CD4-positive, alpha-beta T cell treated with Interleukin-1 beta for 1 hour (primary cell): Measurements from ENCODE around the gene EXOSC1.
"Not testable (repeated sequence)": the region's sequence is repeated elsewhere in the genome, so short reads cannot be mapped to it uniquely, and the experiment has no call there.

Experiments used
- DNase-seq, 2 donors: peaks; one replicate each; pipeline ENCODE4 v3.0.0-alpha.2; 2020 to 2022

Gene EXOSC1

DNA sequence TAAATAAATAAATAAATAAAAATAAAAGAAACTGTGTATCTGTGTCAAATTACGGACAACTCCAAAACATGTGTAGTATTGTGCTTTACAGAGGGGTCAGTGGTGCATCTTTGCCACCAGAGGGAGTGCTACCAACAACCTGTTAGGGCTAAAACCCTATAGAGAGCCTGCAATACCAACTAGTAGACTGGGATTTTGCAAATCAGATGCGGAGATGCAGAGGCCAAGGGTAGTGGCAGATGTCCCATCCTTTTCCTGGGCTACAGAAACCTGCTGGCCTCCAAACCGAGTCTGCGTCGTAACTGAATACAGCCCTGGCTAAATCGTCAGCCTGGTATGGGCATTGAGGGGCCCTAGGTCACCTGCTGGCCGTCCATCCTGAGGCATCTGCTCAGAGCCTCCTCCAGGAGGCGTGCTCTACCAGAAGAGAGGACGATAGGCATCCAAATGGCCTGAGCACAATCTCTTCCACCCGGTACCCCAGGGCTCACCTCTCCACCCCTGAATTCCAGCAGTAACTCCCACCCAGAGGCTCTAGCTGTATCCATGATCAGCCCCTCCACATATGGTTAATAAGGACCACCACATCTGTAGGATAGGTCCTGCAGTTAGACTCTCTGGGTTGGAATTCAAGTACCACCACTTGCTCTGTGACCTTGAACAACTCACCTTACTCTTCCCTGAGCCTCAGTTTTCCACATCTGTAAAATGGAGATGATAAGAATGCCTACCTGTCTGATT, 38.4 kb downstream of the EXOSC1 start:
- peak; percentile 73 to 82 for DNase-seq

DNA sequence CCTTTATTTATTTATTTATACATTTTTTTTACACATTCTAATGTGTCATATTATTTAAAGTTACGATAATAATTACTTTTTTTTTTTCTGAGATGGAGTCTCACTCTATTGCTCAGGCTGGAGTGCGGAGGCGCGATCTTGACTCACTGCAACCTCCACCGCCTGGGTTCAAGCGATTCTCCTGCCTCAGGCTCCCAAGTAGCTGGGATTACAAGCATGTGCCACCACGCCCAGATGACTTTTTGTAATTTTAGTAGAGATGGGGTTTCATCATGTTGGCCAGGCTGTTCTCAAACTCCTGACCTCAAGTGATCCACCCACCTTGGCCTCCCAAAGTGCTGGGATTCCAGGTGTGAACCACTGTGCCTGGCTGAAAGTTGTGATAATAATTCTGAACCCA, 39.3 kb downstream of the EXOSC1 start:
- DNase-seq: not testable (repeated sequence)

DNA sequence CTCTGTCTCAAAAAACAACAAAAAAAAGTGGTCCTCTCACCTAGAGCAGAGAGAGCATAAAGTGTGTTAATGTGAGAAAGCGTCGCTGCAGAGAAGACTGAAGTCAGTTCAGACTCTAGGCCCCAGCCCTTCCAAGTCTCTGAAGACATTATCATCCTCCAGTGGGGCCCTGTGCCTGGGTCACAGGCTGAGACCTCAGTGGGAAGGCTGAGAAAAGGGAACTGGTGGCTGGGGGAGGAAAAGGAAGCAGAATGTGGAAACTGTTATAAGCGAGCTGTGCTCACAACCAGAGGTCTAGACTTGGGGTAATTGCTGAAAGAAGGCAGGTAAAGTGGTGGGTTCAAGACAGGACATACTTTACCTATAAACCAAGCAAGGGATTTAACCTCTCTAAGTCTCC, 39.7 kb downstream of the EXOSC1 start:
- DNase-seq: peak in 1 of 2 donors; percentile 54

DNA sequence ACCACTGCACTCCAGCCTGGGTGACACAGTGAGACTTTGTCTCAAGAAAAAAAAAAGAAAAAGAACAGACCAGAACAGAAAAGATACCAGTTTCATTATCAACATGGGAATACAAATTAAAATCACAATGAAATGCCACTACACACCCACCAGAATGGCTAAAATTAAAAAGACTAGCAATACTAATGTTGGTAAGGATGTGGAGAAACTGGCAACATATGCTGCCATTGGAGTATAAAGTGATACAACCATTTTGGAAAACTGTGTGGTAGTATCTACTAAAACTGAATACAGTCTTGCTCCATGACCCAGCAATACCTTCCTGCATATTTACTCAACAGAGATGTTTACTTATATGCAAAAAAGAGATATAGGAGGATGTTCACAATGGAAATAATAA, 41.8 kb downstream of the EXOSC1 start:
- DNase-seq: no peak

DNA sequence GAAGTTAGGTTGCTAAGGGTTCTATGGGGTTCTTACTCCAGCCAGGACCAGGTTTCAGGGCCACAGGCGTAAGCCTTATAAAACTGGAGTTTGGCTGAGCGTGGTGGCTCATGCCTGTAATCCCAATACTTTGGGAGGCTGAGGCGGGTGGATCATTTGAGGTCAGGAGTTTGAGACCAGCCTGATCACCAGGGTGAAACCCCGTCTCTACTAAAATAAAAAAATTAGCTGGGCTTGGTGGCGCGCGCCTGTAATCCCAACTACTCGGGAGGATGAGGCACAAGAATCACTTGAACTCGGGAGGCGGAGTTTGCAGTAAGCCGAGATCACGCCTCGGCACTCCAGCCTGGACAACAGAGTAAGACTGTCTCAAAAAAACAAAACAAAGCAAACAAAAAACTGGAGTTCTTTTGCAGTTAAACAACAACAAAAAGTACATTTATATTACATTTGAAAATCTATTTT, 44.3 kb downstream of the EXOSC1 start:
- DNase-seq: no peak

DNA sequence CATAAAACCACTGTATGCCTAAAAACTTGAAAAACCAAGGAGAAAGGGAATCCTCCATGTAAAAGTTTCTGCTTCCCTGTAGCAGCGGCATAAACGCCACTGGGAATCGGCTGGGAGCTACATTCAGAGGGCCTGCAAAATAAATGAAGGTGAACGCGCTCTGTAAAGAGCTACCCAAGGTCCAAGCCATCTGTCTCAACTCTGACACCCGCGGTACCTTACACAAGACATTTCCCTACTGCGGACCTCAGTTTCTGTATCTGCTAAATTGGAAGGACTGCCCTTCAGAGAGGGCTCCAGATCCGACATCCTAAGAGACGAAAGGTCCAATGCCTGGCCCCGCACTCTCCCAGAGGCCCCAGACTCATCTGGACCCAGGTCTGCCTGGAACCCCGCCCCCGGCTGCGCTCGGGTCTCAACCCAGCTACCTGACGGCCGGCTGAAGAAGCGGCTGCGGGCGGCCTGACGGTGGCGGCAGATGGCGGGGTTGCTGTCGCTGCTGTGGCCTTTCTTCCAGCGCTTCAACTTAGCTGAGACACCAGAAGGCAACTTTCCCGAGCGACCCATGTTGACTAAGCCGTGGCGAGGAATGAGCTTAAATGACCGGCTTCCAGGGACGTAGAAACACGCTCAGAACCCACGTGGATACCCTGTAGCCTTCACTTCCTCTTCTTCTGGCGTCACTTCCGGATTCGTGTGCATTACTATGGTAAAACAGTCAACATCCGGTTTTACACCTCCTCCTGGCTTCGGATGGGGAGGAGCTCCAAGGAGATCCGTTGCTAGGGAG, 44.9 kb downstream of the EXOSC1 start, which contains the start of gene RRP12:
Gene RRP12, minus strand, starts transcription at position 676 of the 790 bp plus-strand sequence. Its CDS starts 109 bp downstream, at position 567.
- DNase-seq: peak; percentile 95 to 96

DNA sequence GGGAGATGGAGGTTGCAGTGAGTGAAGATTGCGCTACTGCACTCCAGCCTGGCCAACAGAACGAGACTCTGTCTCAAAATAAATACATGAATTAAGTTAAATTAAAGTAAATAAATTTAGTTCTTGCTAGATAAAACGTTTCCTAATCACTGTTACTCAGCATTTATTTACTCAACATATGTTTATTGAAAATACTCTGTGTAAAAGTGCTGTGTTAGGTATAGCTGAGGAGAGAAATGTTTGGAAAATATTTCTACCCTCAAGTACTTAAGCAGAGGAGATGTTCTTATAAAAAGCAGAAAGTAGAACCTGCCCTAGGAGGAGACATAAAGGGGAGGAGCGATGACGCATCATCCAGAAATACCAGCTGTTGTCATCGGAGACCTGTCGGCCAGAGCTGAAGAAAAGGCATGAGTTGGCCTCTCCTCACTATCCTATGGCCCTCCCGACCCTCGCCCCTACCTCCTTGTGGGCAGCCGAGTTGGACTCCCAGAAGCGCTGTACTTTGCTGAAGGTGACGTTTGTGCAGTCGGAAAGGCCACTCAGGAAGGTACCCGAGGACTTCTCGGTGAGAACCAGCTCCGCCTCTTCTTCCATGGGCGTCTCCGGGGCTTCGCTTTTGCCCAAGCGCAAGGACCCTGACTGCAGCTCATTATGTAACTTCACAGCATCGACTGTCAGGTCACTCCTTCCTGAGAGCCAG, 45.8 kb downstream of the EXOSC1 start:
- peak; percentile 42 to 46 for DNase-seq

DNA sequence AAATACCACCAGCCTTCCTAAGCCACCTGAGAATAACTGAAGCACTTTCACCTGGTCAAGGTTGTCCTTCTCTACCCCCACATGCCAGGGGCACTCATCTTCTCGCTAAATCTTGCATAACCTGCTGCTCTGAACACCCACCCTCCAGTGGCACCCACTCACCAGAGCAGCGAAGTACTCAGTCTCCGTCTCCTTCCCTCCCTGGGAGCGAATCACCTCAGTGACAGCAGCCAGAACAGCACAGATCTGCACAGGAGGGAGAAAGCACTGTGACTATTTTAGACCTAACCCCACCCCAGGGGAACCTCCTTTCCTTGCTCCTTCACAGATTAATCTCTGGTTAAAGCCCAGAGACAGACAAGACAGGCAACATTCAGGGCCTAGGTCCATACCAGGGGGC, 49.8 kb downstream of the EXOSC1 start:
- DNase-seq: no peak

DNA sequence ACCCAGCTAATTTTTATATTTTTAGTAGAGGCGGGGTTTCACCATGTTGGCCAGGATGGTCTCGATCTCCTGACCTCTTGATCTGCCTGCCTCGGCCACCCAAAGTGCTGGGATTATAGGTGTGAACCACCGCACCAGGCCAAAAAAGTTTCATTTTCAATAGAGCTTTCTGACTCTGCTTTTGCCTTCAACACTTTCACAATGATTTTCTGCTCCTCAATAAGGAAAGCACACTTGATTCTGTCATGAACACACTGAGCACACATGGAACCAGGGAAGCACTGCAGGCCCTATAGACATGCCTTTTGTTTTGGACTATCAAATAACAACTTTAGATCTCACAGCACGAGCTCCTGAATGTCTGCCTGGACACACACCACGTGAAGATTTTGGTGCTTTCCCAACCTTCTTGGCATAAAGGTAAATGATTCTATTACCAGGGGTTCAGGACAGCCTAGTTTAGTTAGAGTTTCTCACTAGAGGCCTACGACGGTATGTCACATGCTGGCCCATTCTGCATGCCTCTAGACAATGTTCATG, 52.7 kb downstream of the EXOSC1 start:
- DNase-seq: no peak

DNA sequence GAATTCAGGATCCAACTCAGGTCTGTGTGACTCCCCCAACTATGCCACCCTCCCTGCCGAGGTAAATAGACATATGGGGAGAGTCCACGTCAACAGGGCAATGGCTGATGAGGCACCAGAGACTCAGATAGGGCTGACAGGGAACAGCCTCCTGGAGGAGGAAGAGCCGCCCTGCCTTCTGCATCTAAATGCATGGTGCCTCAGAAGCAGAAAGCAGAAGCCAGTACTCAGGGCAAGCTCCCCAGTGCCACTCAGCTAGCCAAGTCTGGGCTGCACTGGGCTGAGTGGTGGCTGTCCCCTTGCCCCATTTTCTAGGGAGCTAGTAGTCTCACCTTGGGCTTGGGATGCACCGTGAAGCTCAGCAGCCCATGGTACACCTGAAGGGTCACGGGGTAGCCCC, 55.7 kb downstream of the EXOSC1 start:
- DNase-seq: no peak

DNA sequence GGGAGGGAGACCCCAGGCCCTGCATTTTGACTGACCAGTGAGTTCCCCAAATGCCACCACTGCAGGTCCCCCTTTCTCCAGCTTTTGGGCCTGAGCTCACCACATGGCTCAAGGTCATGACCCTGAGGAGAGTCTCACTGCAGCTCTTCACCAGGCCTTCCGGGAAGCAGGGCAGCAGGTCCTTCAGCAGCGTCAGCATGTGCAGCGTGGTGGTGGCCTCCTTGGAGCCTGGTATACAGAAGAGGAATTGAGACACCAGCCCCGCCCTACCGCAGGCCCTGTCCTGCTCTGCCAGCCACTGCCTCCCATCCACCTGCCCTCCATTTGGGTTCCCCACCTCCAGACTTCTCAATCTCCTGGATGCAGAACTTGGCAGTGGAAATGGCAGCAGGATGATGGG, 57.7 kb downstream of the EXOSC1 start:
- no peak for DNase-seq
